Measurements from ENCODE around the gene GPATCH8. TPM values are rescaled to one million over a fixed set of nuclear protein-coding genes. Genes with fewer than 3 reads are reported as not detected.

Gene GPATCH8
- polyA plus RNA-seq, 1 of the 3 experiments (the other 2 are of a cell fraction), result 12.7 TPM

- Histone ChIP-seq H3F3A (replicated peaks; ENCODE audit: insufficient read depth) (no peaks in the 10 kb centered on the region), H3K79me2 (ENCODE audit: insufficient read depth) (no peaks in the 10 kb centered on the region), H3K27ac (ENCODE audit: low read depth in 2 of 2, low read length in 1 of 2) (no peak overlapping the region), H3K9me3 (no peaks in the 10 kb centered on the region), H3K4me2 (no peak overlapping the region), H2AFZ (ENCODE audit: low read depth) (no peak overlapping the region), H3K4me1 (ENCODE audit: control insufficient read depth in 1 of 2, insufficient read depth in 2 of 2, low read depth in 1 of 2, low read length in 1 of 2) (peaks cover 0 to 7% of the 10 kb centered on the region in 2 experiments; a peak in 1 of 4 replicates), H3K4me3 (ENCODE audit: low read depth in 2 of 2, low read length in 1 of 2) (no peak overlapping the region), H3K9me2 (no peaks in the 10 kb centered on the region), H3K36me3 (replicated peaks in 1 of 2; ENCODE audit: control insufficient read depth in 1 of 2, insufficient read depth in 2 of 2, low read length in 1 of 2) (no peaks in the 10 kb centered on the region), H3K9ac (no peak overlapping the region), H3K27me3 (ENCODE audit: insufficient read depth) (no peaks in the 10 kb centered on the region), H4K20me1 (ENCODE audit: insufficient read depth) (no peaks in the 10 kb centered on the region)
- ChIA-PET CTCF (interaction anchor here (1.5 to 2.8 kb wide), 2 partner anchors 18 to 30 kb away, joined by 6 to 13 read pairs; partner anchors contain the start of gene FAM171A2), POLR2A (no interaction called here)
- no peak for DNase-seq
- no peak for TF ChIP-seq ELF1 (IDR thresholded peaks at IDR 0.05)
- no peak for TF ChIP-seq FOXJ3 (CRISPR knock-in tag; IDR thresholded peaks at IDR 0.05)
- WGBS (ENCODE audit: low lambda C conversion rate), result 0% methylated on average over 1 of the region's 9 CpGs
Measured at GRCh38 chr17:44380767-44381166, 122.4 kb downstream of the GPATCH8 start.

- H3K4me2 ChIP-seq, result no peak overlapping the region
- H3K9ac ChIP-seq, result no peak overlapping the region
- no peak overlapping the region for H3K27ac ChIP-seq (ENCODE audit: low read depth in 2 of 2, low read length in 1 of 2)
- H3K4me1 ChIP-seq (ENCODE audit: control insufficient read depth in 1 of 2, insufficient read depth in 2 of 2, low read depth in 1 of 2, low read length in 1 of 2), result peaks cover 0 to 2% of the 10 kb centered on the region in 2 experiments; a peak in 1 of 4 replicates
- no peaks in the 10 kb centered on the region for H3K9me2 ChIP-seq
- DNase-seq, result no peak
- 68% methylated on average over 5 of the region's 10 CpGs for WGBS (ENCODE audit: low lambda C conversion rate)
- H4K20me1 ChIP-seq (ENCODE audit: insufficient read depth), result no peaks in the 10 kb centered on the region
- H3K4me3 ChIP-seq (ENCODE audit: low read depth in 2 of 2, low read length in 1 of 2), result no peak overlapping the region
- no peak overlapping the region for H2AFZ ChIP-seq (ENCODE audit: low read depth)
- ChIA-PET CTCF (interaction anchor here (2.8 kb wide), 1 partner anchor 17 kb away, joined by 13 read pairs; the partner anchor contains the start of gene FAM171A2), POLR2A (interaction anchor here (1.3 kb wide), 1 partner anchor 10 kb away, joined by 3 read pairs; no protein-coding TSS in a partner anchor)
- H3K36me3 ChIP-seq (replicated peaks in 1 of 2; ENCODE audit: control insufficient read depth in 1 of 2, insufficient read depth in 2 of 2, low read length in 1 of 2), result no peaks in the 10 kb centered on the region
- no peaks in the 10 kb centered on the region for H3F3A ChIP-seq (replicated peaks; ENCODE audit: insufficient read depth)
- no peak for TF ChIP-seq FOXM1 (IDR thresholded peaks at IDR 0.05; ENCODE audit: low read depth)
- no peak for TF ChIP-seq MXI1 (IDR thresholded peaks at IDR 0.05; ENCODE audit: low read depth, low read length)
- no peak for TF ChIP-seq MEF2A (IDR thresholded peaks at IDR 0.05; ENCODE audit: borderline replicate concordance, low read depth)
- TF ChIP-seq IRF3 (IDR thresholded peaks at IDR 0.05; ENCODE audit: low read depth, low read length), result no peak
- TF ChIP-seq FOXJ3 (CRISPR knock-in tag; IDR thresholded peaks at IDR 0.05), result no peak
- no peak for TF ChIP-seq RCOR1 (IDR thresholded peaks at IDR 0.05; ENCODE audit: low read length)
- no peak for TF ChIP-seq REST (IDR thresholded peaks at IDR 0.05; ENCODE audit: low read depth, low read length)
- TF ChIP-seq EZH2phosphoT487 (IDR thresholded peaks at IDR 0.05; ENCODE audit: borderline replicate concordance, low read depth), result no peak
- TF ChIP-seq JUND (IDR thresholded peaks at IDR 0.05), result no peak
- TF ChIP-seq EP300 (IDR thresholded peaks at IDR 0.05; ENCODE audit: borderline replicate concordance in 1 of 2, low read depth in 1 of 2, low read length in 1 of 2), result no peak
- no peaks in the 10 kb centered on the region for H3K27me3 ChIP-seq (ENCODE audit: insufficient read depth)
- H3K9me3 ChIP-seq, result no peaks in the 10 kb centered on the region
- H3K79me2 ChIP-seq (ENCODE audit: insufficient read depth), result no peaks in the 10 kb centered on the region
Measured at GRCh38 chr17:44379887-44380286, 123.3 kb downstream of the GPATCH8 start.
